A673 (cell line): ENCODE measurements around the gene MCM7. TPM values are rescaled to one million over a fixed set of nuclear protein-coding genes. Genes with fewer than 3 reads are reported as not detected.

Source experiments
- BruUV-seq: library from RNA; stranded (reverse); fragments of 400-500 nt; replicated peaks from 2 replicates; lab custom pipeline; 2021; lab: Mats Ljungman, UMichigan
- CTCF ChIA-PET: fragments of 300-600 bp; sonication (Branson Sonifier 250); formaldehyde crosslinking; loops from one replicate; lab custom pipeline; 2022; ENCODE audit warnings: antibody characterized with exemption; lab: Charles Lee
- POLR2A ChIA-PET: fragments of 300-600 bp; sonication (Branson Sonifier 250); formaldehyde crosslinking; loops from one replicate; lab custom pipeline; 2022; ENCODE audit warnings: antibody characterized with exemption; ENCODE audit not compliant: low non-redundant PET; lab: Charles Lee
- DNase-seq: peaks from one replicate; pipeline ENCODE4 v3.0.0-alpha.2; 2015; ENCODE audit warnings: low spot score
- H3K27ac ChIP-seq: fragments of 200-600 bp; sonication (generic); 2 replicates; pipeline ENCODE4 v1.5.1; 2016; ENCODE audit warnings: mixed run types, low read depth, mild to moderate bottlenecking, mixed read lengths, antibody characterized with exemption, low read length; ENCODE audit not compliant: poor library complexity, severe bottlenecking
- H3K27me3 ChIP-seq: fragments of 200-600 bp; sonication (generic); replicated peaks from 2 replicates; pipeline ENCODE4 v1.6.1; 2017; ENCODE audit warnings: mixed run types, low read depth, mild to moderate bottlenecking, mixed read lengths, antibody characterized with exemption, low read length; ENCODE audit not compliant: insufficient read depth, poor library complexity
- H3K36me3 ChIP-seq: fragments of 200-600 bp; sonication (generic); 2 replicates; pipeline ENCODE4 v1.6.1; 2016; ENCODE audit warnings: mixed run types, mild to moderate bottlenecking, mixed read lengths, antibody characterized with exemption, low read length; ENCODE audit not compliant: insufficient read depth, poor library complexity, severe bottlenecking
- H3K4me1 ChIP-seq: fragments of 200-600 bp; sonication (generic); 2 replicates; pipeline ENCODE4 v1.6.1; 2017; ENCODE audit warnings: mixed run types, mild to moderate bottlenecking, mixed read lengths, antibody characterized with exemption, low read length; ENCODE audit not compliant: insufficient read depth, poor library complexity, severe bottlenecking
- H3K4me3 ChIP-seq: fragments of 200-600 bp; sonication (generic); 2 replicates; pipeline ENCODE4 v1.5.1; 2016; ENCODE audit warnings: low read depth, mixed run types, mild to moderate bottlenecking, mixed read lengths, low read length; ENCODE audit not compliant: poor library complexity, severe bottlenecking
- H3K9me3 ChIP-seq: fragments of 200-600 bp; sonication (generic); 2 replicates; pipeline ENCODE4 v1.6.1; 2016; ENCODE audit warnings: mixed run types, low read depth, mild to moderate bottlenecking, mixed read lengths, antibody characterized with exemption, low read length; ENCODE audit not compliant: poor library complexity, severe bottlenecking
- CTCF ChIP-seq: fragments of 300-800, 200-600 bp; sonication (generic); conservative IDR thresholded peaks from 2 replicates; pipeline ENCODE4 v1.5.1; 2017; ENCODE audit warnings: low read depth, mild to moderate bottlenecking, antibody characterized with exemption, low read length, moderate library complexity, mixed read lengths
- EZH2 ChIP-seq: fragments of 200-600 bp; sonication (generic); IDR thresholded peaks from 2 replicates; pipeline ENCODE4 v1.6.1; 2017; ENCODE audit warnings: borderline replicate concordance, low read depth, mild to moderate bottlenecking, mixed read lengths, antibody characterized with exemption, low read length; ENCODE audit not compliant: poor library complexity, severe bottlenecking
- intact Hi-C: fragments of 100-400 bp; cut with micrococcal nuclease; formaldehyde crosslinking; loops from one replicate; pipeline ENCODE4 v1.10.0; 2022; ENCODE audit not compliant: unreplicated experiment
- total RNA-seq: library from RNA; stranded (reverse); gene quantifications from 2 replicates; pipeline ENCODE4 v1.2.3, GENCODE V29; 2021

MCM7 gene
- total RNA-seq, 1 experiment from 2014 or later: 399 TPM

GRCh38 chr7:100072462-100072861 is 28.7 kb downstream of the MCM7 start:
- H3K36me3 ChIP-seq: peaks cover 88% of the 10 kb centered on the region
- BruUV-seq: no TSS peak
- ChIA-PET CTCF (no interaction called here), POLR2A (no interaction called here)
- no peak overlapping the region for H3K4me3 ChIP-seq
- no peaks in the 10 kb centered on the region for H3K27me3 ChIP-seq
- DNase-seq: no peak
- H3K9me3 ChIP-seq: peaks cover 54% of the 10 kb centered on the region
- no peak for TF ChIP-seq CTCF
- no peak for TF ChIP-seq EZH2
- H3K4me1 ChIP-seq: no peaks in the 10 kb centered on the region
- H3K27ac ChIP-seq: no peak overlapping the region
- intact Hi-C loops: no loop called here

- ChIA-PET CTCF (no interaction called here), POLR2A (no interaction called here)
- Histone ChIP-seq H3K36me3 (peaks cover 75% of the 10 kb centered on the region), H3K4me1 (no peaks in the 10 kb centered on the region), H3K27me3 (no peaks in the 10 kb centered on the region), H3K4me3 (no peak overlapping the region), H3K27ac (no peak overlapping the region), H3K9me3 (peaks cover 54% of the 10 kb centered on the region)
- no peak for DNase-seq
- TF ChIP-seq EZH2: no peak
- TF ChIP-seq CTCF: no peak
- intact Hi-C loops: no loop called here
- BruUV-seq: no TSS peak
Measured at GRCh38 chr7:100071018-100071723, 30.0 kb downstream of the MCM7 start.

DNA sequence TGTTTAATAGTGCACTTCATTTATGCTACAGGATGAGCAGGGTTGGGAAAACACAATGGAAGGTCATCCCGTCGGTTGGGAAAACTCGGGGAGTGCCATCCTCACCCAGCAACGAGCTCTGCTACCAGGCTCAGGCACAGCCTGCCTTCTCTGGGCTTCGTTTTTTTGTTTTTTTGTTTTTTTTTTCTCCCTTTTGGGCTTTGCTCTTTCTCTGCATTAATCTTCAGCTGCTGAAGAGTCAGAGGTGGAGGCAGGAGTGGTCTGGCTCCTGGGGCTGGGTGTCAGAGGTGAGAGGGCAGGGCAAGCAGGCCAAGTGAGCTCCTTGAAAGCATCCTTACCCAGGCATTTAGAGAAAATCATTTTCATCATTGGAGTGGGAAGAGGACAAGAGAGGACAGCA is 31.2 kb downstream of the MCM7 start:
- CTCF ChIA-PET: no interaction called here
- peaks cover 67% of the 10 kb centered on the region for H3K36me3 ChIP-seq
- H3K9me3 ChIP-seq: peaks cover 53% of the 10 kb centered on the region

More for the DNA sequence above, 31.2 kb downstream of the MCM7 start:
- no peak overlapping the region for H3K27ac ChIP-seq
- TF ChIP-seq CTCF (no peak), EZH2 (no peak)
- no peaks in the 10 kb centered on the region for H3K4me1 ChIP-seq
- no peak overlapping the region for H3K4me3 ChIP-seq
- no peaks in the 10 kb centered on the region for H3K27me3 ChIP-seq
- DNase-seq: no peak
- intact Hi-C loops: no loop called here
- no TSS peak for BruUV-seq
- POLR2A ChIA-PET: no interaction called here
